ENCODE measurements around the gene LMAN1L.

LMAN1L gene

DNA sequence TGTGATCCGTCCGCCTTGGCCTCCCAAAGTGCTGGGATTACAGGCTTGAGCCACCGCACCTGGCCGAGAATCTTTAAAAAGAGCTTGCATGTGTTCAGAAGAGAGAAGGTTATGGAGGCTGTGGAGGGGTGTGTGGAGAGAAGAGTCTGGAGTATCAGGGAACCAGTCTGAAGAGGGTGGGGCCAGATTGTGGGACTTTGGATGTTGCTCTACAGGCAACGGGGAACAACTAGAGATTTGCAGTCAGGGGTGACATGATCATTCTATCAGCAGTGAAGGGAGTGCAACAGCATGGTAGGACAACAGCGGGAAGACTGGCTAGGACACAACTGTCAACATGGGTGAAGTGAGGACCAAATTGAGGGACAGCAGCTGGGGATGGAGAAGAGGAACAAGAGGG is 51.7 kb downstream of the LMAN1L start:
- no peak for DNase-seq

DNA sequence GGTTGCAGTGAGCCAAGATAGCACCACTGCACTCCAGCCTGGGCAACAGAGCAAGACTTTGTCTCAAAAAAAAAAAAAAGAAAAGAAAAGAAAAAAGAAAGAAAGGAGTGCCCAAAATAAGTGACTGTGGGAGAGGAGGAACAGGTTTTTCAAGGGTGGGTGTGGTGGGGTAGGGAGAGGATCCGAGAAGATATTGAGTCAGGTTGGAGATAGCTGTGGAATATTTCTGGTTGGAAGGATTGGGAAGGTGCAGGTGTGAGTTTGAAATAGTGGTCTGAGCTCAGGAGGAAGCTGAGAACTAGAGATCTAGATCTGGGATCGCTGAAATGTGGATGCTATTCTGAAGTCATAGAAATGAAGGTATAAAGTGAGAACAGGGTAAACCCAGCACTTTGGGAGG is 52.7 kb downstream of the LMAN1L start:
- no peak for DNase-seq

DNA sequence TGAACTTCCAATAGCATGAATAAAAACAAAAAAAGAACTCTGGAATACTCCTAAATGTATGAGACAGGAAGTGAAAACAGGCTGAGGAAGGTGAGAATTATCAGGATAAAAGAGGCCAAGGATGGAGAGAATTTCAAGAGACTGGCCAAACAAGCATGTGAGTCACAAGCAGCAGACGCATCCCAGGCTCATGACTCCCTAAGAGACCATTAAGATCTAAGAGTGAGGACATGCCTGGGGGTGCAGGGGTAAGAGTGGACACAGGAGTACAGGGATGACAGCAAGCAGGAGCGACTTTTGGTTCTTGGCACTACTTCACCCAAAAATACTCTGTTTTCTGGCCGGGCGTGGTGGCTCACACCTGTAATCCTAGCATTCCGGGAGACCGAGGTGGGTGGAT is 53.5 kb downstream of the LMAN1L start:
- no peak for DNase-seq

DNA sequence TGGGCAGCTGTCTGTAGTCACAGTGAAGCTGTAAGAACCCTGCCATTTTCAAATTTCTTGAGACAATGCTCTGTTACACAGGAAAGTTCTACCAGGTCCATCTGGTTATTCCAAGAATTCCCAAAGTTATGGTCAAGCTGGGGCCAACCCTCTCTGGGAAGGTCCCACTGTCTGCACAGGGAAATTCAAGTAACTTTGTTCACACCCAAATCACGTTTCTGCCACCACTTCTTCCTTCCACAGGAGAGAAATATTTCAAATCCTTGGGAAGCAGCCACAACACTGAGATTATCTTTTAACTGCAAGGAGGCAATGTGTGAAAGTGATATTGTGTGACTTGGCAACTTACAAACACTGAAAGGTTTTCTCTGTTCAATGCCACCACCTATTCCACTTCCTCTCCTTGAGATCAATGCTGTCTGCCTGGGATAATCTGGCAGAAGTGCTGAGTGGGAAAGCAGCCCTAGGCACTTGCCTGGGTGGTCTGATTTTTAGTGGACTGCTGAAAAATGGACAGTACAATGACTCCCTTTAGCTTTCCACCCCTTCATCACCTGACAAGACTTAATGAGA is 54.9 kb downstream of the LMAN1L start:
- DNase-seq, result no peak

DNA sequence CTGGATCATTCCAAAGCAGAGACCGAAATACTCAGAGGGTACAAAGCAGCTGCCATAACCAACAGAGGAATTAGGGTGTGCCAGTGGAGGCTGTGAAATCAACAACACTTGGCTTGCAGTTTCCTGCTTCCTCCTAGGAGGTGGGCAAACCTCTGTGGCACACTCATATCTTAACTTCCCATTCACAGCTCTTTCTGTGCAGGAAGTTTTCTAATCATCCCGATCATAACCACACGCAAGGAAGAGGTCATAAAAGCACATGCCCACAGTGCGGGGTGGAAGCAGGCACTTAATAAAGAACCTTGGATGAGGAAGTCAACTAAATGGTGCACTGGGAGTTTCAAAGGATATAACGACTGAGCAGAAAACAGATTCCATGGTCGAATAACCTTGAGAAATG is 55.4 kb downstream of the LMAN1L start:
- no peak for DNase-seq

DNA sequence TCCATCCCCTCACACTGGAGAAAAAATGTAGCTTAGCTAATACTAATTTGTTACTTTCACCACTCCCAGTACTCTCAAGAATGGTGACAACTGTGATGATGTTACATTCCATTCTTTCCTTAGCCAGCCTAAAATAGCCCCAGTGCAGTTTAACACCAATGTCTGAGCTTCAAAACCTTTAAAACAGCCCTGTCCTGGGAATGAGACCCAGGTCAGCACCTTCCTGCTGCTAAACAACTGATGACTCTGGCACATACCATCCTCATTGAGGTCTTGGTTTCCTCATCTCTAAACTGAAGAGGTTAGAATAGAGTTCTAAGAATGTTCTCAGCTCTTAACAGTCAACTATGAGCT is 56.7 kb downstream of the LMAN1L start:
- no peak for DNase-seq

DNA sequence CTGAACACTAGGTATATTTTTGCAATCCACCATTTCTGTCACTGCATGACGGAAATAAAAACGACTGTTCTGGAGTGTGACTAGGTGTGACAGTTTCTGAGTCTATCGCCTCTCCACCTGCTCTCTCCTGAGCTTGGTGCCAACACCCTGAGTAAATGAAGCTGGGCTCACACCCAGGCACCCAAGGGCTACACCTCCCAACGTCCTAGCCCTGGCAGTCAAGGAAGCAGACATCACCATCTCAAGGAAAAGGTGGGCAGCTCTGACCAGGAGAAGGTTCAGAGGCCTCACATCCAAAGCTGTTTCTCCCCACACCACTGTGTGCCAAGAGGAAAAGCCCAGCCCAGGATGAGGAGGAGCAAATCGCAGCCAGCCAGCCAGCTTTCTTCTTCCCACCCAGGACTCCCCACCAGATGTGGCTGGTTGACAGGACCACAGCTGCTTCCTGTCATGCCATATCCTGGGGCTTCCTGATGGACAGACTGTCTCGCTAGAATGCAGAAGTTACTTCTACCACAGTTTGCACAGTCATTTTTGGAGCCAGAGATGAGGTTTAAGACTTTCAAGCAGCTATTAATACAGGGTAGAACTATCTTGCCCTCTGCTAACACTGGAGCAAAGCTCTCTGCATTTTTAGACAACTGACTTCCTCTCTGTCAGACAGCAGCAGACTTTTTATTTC is 57.2 kb downstream of the LMAN1L start:
- no peak for DNase-seq

DNA sequence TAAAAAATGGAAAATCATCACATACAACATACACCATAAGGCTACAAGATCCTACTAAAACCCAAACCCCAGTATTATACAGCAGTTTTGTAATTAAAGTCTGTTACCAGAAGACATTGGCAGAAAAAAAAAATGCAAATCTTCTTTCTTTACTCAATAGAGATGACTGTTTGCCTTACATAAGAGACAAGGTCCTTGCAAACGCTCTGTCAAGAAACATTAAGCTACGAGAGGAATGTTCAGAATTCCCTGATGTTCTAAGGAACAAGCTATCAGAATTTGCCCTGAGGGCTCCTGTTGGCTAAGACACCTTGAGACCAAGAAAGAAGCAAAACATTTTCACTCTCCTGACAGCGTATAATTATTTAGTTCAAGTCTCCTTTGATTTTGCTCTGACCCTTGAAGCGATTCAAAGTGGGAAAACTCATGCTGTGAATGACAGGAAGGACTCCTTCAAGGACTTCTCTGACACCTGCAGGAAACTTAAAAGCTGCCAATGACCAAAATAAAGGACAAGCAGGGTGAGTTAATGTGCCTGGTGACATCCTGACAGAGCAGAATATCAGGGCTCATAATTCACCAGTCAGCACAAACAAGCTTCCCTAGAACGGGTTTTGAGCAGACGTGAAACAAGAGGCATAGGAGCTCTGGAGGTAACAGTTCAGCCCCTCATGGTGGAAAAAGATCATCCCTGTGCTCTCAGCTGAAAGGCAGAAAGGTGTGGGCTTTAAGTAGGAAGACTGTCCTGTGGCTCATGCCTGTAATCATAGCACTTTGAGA is 58.0 kb downstream of the LMAN1L start:
- DNase-seq, result no peak

DNA sequence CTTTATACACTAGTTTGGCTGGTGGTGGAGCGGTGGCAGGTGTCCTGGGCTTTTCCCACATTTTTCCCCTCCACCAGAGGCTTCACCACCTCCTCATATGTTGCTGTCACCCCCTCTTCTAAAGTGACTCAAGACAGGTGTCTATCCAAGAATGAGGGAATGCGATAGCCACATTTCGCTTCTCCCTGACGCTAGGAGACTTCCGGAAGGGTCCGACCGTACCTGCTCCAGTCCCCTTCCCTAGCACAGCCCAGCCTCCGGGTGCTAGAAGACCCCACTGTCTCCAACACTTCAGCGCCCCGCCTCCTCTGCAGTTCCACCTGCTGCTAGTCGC is 60.0 kb downstream of the LMAN1L start:
- no peak for DNase-seq

DNA sequence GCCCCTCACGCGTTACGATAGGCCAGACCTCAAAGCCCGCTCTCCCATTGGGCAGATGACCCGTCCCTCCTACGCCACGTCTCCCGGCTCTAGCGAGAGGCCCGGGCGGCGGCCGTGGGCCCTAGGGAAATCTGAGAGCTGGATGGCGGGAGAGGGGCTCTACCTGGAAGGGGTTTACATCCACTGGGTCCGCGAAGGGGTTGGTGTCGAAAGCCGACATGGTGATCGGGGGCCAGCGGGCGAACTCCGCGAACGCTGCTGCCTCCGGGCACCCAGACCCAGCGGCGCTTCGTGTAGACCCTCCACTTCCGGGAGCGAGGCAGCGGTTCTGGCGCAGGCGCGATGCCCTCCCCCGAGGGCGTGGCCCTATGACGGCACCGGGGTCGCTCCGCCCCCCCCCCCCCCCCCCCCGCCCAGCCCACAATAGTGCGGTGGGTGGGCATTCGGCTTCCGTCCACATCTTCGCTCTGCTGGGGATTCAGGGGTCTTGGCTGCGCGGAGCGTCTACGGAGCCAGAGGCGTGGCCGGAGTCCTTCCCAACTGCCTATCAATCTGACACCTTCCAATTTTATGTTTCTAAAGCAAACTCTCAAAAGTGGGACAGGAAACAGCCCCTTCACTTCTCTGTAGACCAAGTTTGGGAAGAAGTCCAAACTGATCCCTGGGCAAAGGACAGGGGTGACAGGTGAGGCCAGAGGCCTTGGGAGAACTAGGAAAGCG is 60.6 kb downstream of the LMAN1L start, which contains the start of gene SCAMP2:
Gene SCAMP2, minus strand, starts transcription at position 330 of the 720 bp plus-strand sequence. Its CDS starts 110 bp downstream, at position 220.
- DNase-seq, result peak; percentile 81

DNA sequence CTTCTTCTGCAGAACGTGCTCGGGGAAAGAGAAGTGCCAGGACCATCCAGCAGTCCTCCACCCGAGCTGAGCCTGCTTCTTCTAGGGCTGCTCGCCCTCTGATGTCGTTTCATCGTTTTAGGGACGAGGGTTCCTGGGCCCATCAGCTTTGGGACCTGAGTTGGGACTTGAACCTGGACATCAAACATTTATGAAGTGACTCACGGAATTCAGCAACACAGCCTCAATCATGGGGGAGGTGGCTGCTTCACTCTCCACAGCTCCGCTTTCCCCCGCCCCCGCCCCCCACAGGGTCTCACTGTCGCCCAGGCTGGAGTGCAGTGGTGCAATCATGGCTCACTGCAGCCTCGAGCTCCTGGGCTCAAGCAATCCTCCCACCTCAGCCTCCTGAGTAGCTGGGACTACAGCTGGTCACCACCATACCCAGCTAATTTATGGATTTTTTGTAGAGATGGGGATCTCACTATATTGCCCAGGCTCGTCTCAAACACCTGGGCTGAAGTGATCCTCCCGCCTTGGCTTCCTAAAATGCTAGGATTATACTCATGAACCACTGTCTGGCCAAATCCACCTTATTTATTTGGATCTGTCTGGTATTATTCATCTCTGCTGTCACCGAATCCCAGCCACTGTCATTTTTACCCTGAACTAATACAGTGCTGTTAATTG is 61.3 kb downstream of the LMAN1L start:
- no peak for DNase-seq

Measured in activated CD4-positive, alpha-beta T cell treated with anti-CD3 and anti-CD28 coated beads for 1 hour (primary cell).